ENCODE results near the gene FAM53A.

Gene FAM53A

DNA sequence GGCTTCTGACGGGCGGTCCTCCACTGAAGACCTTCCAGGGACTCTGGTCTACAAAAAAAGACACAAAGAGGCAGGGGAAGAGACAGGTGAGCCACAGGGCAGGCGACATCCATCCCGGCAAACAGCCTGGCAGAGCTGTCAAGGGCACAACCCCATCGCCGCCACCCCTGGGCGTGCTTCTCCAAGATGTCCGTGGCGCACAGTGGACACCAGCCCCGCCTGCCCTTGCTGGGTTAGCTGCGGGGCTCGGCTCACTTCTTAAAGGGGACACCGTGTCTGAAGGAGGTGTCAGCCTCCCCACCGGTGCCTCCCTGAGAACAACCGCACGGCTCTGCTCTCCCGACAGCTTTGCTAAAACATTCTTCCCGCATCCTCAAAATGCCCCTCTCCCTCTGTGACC lies 28.4 kb downstream of the FAM53A start:
- H3K27ac ChIP-seq (ENCODE audit: poor library complexity, severe bottlenecking), result no peak overlapping the region
- no peaks in the 10 kb centered on the region for H3K9me3 ChIP-seq (ENCODE audit: severe bottlenecking)
- no peaks in the 10 kb centered on the region for H3K27me3 ChIP-seq (ENCODE audit: insufficient read depth, poor library complexity, severe bottlenecking)
- DNase-seq (ENCODE audit: low spot score) (no peak), ATAC-seq (ENCODE audit: low read depth) (no peak)
- TF ChIP-seq, protein P1, sequence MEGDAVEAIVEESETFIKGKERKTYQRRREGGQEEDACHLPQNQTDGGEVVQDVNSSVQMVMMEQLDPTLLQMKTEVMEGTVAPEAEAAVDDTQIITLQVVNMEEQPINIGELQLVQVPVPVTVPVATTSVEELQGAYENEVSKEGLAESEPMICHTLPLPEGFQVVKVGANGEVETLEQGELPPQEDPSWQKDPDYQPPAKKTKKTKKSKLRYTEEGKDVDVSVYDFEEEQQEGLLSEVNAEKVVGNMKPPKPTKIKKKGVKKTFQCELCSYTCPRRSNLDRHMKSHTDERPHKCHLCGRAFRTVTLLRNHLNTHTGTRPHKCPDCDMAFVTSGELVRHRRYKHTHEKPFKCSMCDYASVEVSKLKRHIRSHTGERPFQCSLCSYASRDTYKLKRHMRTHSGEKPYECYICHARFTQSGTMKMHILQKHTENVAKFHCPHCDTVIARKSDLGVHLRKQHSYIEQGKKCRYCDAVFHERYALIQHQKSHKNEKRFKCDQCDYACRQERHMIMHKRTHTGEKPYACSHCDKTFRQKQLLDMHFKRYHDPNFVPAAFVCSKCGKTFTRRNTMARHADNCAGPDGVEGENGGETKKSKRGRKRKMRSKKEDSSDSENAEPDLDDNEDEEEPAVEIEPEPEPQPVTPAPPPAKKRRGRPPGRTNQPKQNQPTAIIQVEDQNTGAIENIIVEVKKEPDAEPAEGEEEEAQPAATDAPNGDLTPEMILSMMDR (IDR thresholded peaks at IDR 0.05; ENCODE audit: poor library complexity, severe bottlenecking), result no peak
- no peaks in the 10 kb centered on the region for H3K36me3 ChIP-seq (ENCODE audit: low read depth)
- no peaks in the 10 kb centered on the region for H3K4me1 ChIP-seq (ENCODE audit: insufficient read depth, poor library complexity, severe bottlenecking)
- no peak overlapping the region for H3K4me3 ChIP-seq (ENCODE audit: severe bottlenecking)

DNA sequence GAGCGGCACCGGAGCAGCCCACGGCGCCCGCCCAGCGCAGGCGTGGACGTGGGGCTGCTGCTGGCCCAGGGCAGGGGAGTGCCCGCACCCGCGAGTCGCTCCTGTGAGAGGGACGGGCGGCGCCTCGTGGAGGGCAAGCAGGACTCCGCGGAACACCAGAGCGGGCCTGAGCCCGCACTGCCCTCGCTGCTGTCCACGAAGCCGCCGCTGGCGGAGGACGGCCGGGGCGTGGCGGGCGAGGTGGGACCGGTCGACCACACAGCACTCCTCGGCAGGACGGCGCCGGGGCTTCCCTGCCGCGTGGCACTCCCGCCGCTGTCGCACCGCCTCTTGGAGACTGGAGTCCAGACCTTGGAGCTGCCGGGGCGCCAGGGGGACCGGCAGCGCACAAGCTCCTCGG lies 29.0 kb downstream of the FAM53A start:
- Histone ChIP-seq H3K4me1 (ENCODE audit: insufficient read depth, poor library complexity, severe bottlenecking) (no peaks in the 10 kb centered on the region), H3K27ac (ENCODE audit: poor library complexity, severe bottlenecking) (no peak overlapping the region), H3K4me3 (ENCODE audit: severe bottlenecking) (no peak overlapping the region), H3K36me3 (ENCODE audit: low read depth) (no peaks in the 10 kb centered on the region), H3K9me3 (ENCODE audit: severe bottlenecking) (no peaks in the 10 kb centered on the region), H3K27me3 (ENCODE audit: insufficient read depth, poor library complexity, severe bottlenecking) (no peaks in the 10 kb centered on the region)
- TF ChIP-seq, protein P1 (IDR thresholded peaks at IDR 0.05; ENCODE audit: poor library complexity, severe bottlenecking), result no peak
- ATAC-seq (ENCODE audit: low read depth) (no peak), DNase-seq (ENCODE audit: low spot score) (no peak)

DNA sequence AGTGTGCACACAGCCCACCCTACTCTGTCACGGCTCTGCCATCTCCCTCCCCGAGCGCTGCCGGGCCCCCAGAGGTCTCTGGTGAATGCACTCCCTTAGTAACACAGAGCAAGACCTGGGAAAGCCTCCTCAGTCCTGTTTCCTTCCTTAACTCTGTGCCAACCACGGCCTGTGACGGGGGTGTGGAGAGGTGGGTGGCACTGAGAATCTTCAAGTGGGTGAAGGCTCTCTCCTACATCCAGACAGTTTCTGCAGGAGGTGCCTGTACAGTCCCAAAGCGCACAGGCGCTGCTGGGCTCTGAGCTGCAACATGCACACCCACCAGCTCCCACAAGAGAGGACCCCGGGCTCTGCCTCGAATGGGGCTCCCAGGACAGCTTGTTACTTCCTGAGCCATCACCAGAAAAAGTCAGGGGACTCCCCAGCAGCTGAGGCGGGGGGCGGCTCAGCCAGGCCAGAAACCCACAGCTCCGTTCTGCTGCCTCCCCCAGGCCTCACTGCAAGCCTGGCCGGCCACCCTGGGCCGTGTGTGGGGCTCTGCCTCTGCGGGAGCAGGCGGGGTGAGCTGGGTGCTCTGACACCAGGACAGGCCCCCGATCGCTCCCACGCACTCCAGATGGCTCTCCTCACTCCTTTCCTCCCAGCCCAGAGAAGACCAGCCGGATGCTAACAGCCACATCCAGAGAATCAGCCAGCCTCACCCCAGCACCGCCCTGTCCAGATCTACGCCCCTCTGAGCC lies 29.7 kb downstream of the FAM53A start:
- TF ChIP-seq, protein P1 (IDR thresholded peaks at IDR 0.05; ENCODE audit: poor library complexity, severe bottlenecking), result no peak
- DNase-seq (ENCODE audit: low spot score) (no peak), ATAC-seq (ENCODE audit: low read depth) (no peak)
- H3K4me1 ChIP-seq (ENCODE audit: insufficient read depth, poor library complexity, severe bottlenecking), result no peaks in the 10 kb centered on the region
- H3K4me3 ChIP-seq (ENCODE audit: severe bottlenecking), result no peak overlapping the region
- no peak overlapping the region for H3K27ac ChIP-seq (ENCODE audit: poor library complexity, severe bottlenecking)
- H3K27me3 ChIP-seq (ENCODE audit: insufficient read depth, poor library complexity, severe bottlenecking), result no peaks in the 10 kb centered on the region
- no peaks in the 10 kb centered on the region for H3K9me3 ChIP-seq (ENCODE audit: severe bottlenecking)
- no peaks in the 10 kb centered on the region for H3K36me3 ChIP-seq (ENCODE audit: low read depth)

DNA sequence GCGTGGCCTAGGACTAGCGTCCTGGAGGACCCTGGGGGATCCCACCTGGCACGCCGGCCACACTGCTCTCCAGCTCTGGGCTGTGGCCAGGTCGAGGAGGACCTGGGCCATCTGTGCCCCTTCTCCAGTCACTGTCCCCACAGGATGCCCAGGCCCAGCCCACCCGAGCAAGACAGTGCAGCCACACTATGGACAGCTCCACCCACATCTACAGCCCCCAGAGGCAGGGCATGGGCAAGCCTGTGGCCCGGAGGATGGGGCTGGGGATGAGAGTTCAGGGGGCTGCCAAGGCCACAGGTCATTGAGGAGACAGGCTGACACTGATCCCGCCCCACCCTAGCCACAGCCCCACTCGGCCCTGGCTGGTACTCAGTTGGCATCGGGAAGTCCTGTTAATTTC lies 30.3 kb downstream of the FAM53A start:
- TF ChIP-seq, protein P1 (IDR thresholded peaks at IDR 0.05; ENCODE audit: poor library complexity, severe bottlenecking), result no peak
- Histone ChIP-seq H3K9me3 (ENCODE audit: severe bottlenecking) (no peaks in the 10 kb centered on the region), H3K4me1 (ENCODE audit: insufficient read depth, poor library complexity, severe bottlenecking) (no peaks in the 10 kb centered on the region), H3K4me3 (ENCODE audit: severe bottlenecking) (no peak overlapping the region), H3K36me3 (ENCODE audit: low read depth) (no peaks in the 10 kb centered on the region), H3K27ac (ENCODE audit: poor library complexity, severe bottlenecking) (no peak overlapping the region), H3K27me3 (ENCODE audit: insufficient read depth, poor library complexity, severe bottlenecking) (no peaks in the 10 kb centered on the region)
- DNase-seq (ENCODE audit: low spot score) (no peak), ATAC-seq (ENCODE audit: low read depth) (no peak)

DNA sequence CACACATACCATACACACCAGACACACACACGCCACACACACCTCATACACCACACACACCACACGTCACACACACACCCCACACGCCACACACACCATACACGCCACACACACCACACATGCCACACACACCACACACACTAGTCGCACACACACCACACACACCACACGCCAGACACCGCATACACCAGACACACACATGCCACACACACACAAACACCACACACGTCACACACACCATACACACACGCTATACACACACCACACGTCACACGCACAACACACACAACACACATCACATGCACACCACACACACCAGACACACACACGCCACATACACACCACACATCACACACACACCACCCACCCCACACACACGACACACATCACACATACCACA lies 32.0 kb downstream of the FAM53A start:
- ATAC-seq (ENCODE audit: low read depth) (no peak), DNase-seq (ENCODE audit: low spot score) (no peak)
- H3K4me3 ChIP-seq (ENCODE audit: severe bottlenecking), result no peak overlapping the region
- H3K27me3 ChIP-seq (ENCODE audit: insufficient read depth, poor library complexity, severe bottlenecking), result no peaks in the 10 kb centered on the region
- no peaks in the 10 kb centered on the region for H3K9me3 ChIP-seq (ENCODE audit: severe bottlenecking)
- no peak overlapping the region for H3K27ac ChIP-seq (ENCODE audit: poor library complexity, severe bottlenecking)
- no peaks in the 10 kb centered on the region for H3K4me1 ChIP-seq (ENCODE audit: insufficient read depth, poor library complexity, severe bottlenecking)
- H3K36me3 ChIP-seq (ENCODE audit: low read depth), result no peaks in the 10 kb centered on the region
- TF ChIP-seq, protein P1 (IDR thresholded peaks at IDR 0.05; ENCODE audit: poor library complexity, severe bottlenecking), result no peak

Measured in RWPE2 (cell line).